Effector CD8-positive, alpha-beta T cell (primary cell): ENCODE measurements around the gene DOCK3.
"Not testable (repeated sequence)": the region's sequence is repeated elsewhere in the genome, so short reads cannot be mapped to it uniquely, and the experiment has no call there.

Experiments used
- DNase-seq: peaks from one replicate; lab custom pipeline; 2025; lab: John Stamatoyannopoulos, UW

DOCK3 gene

GRCh38 chr3:51368276-51368675 is 693.5 kb downstream of the DOCK3 start:
- DNase-seq, result not testable (repeated sequence)

GRCh38 chr3:51371943-51372557 is 697.3 kb downstream of the DOCK3 start:
- DNase-seq, result no peak

GRCh38 chr3:51373658-51374421 is 699.1 kb downstream of the DOCK3 start:
- no peak for DNase-seq

- DNase-seq, result no peak
Observed at GRCh38 chr3:51374456-51374855, 699.7 kb downstream of the DOCK3 start.

- no peak for DNase-seq
Observed at GRCh38 chr3:51375136-51375535, 700.4 kb downstream of the DOCK3 start.

GRCh38 chr3:51375571-51375970 is 700.8 kb downstream of the DOCK3 start:
- no peak for DNase-seq

- DNase-seq, result no peak
Observed at GRCh38 chr3:51378065-51378464, 703.3 kb downstream of the DOCK3 start.

- DNase-seq, result no peak
Observed at GRCh38 chr3:51378726-51379125, 704.0 kb downstream of the DOCK3 start.

GRCh38 chr3:51379301-51379700 is 704.6 kb downstream of the DOCK3 start:
- DNase-seq, result no peak

GRCh38 chr3:51379746-51380455 is 705.2 kb downstream of the DOCK3 start:
- no peak for DNase-seq

GRCh38 chr3:51380601-51381332 is 706.0 kb downstream of the DOCK3 start:
- DNase-seq, result no peak

GRCh38 chr3:51381333-51381705 is 706.6 kb downstream of the DOCK3 start:
- no peak for DNase-seq

- no peak for DNase-seq
Observed at GRCh38 chr3:51382076-51382745, 707.5 kb downstream of the DOCK3 start.

GRCh38 chr3:51382947-51383578 is 708.3 kb downstream of the DOCK3 start:
- DNase-seq, result no peak

GRCh38 chr3:51384055-51384725 is 709.5 kb downstream of the DOCK3 start:
- DNase-seq, result no peak

- DNase-seq, result peak; percentile 94
Observed at GRCh38 chr3:51384726-51385473, 710.2 kb downstream of the DOCK3 start, which contains the start of gene MANF. MANF (plus strand) TSS chr3:51385291; CDS start chr3:51385343, 52 bp downstream.

- no peak for DNase-seq
Observed at GRCh38 chr3:51385621-51386091, 710.9 kb downstream of the DOCK3 start.

GRCh38 chr3:51386159-51386851 is 711.6 kb downstream of the DOCK3 start:
- no peak for DNase-seq

GRCh38 chr3:51386852-51387229 is 712.1 kb downstream of the DOCK3 start:
- DNase-seq, result no peak
